IMR-90 (cell line): ENCODE data around the gene BAZ1A. TPM values are rescaled to one million over a fixed set of nuclear protein-coding genes. Genes with fewer than 3 reads are reported as not detected.

ENCODE experiments used
- ATAC-seq: fragments of 200-7000 bp; cut with Tn5 transposase; 2 replicates; pipeline ENCODE4 v1.9.1; 2020; ENCODE audit warnings: low read depth, mild to moderate bottlenecking, moderate library complexity
- BruUV-seq: library from RNA; stranded (reverse); fragments of 400-500 nt; replicated peaks from 2 replicates; lab custom pipeline; 2021; lab: Mats Ljungman, UMichigan
- CTCF ChIA-PET: fragments of 300-600 bp; formaldehyde crosslinking; extraction: SDS; loops from one replicate; lab custom pipeline; 2021; ENCODE audit warnings: antibody characterized with exemption; lab: Yijun Ruan, JAX
- POLR2A ChIA-PET: fragments of 300-600 bp; sonication (Branson Sonifier 250); formaldehyde crosslinking; loops from one replicate; lab custom pipeline; 2022; ENCODE audit warnings: antibody characterized with exemption; ENCODE audit not compliant: unreplicated experiment; lab: Charles Lee
- DNase-seq: peaks from one replicate; pipeline ENCODE4 v3.0.0; 2013
- H2AFZ ChIP-seq: replicated peaks from 2 replicates; pipeline ENCODE3; 2013; ENCODE audit warnings: low read length, mild to moderate bottlenecking; ENCODE audit not compliant: poor library complexity
- H2AK5ac ChIP-seq: 2 replicates; pipeline ENCODE4 v1.6.1; 2013; ENCODE audit warnings: low read depth, low read length, inconsistent platforms
- H2AK9ac ChIP-seq: replicated peaks from 2 replicates; pipeline ENCODE3; 2013; ENCODE audit warnings: mild to moderate bottlenecking, low read depth, low read length, moderate library complexity; ENCODE audit not compliant: poor library complexity
- H2BK120ac ChIP-seq: 2 replicates; pipeline ENCODE4 v1.6.1; 2013; ENCODE audit warnings: low read depth, low read length, inconsistent platforms
- H2BK15ac ChIP-seq: 3 replicates; pipeline ENCODE4 v1.6.1; 2013; ENCODE audit warnings: low read depth, low read length, inconsistent platforms
- H2BK20ac ChIP-seq: 2 replicates; pipeline ENCODE4 v1.6.1; 2013; ENCODE audit warnings: low read depth, mild to moderate bottlenecking, inconsistent platforms, low read length, moderate library complexity
- H2BK5ac ChIP-seq: 2 replicates; pipeline ENCODE4 v1.6.1; 2013; ENCODE audit warnings: mild to moderate bottlenecking, low read depth, low read length, inconsistent platforms; ENCODE audit not compliant: poor library complexity, severe bottlenecking
- H3K14ac ChIP-seq: replicated peaks from 2 replicates; pipeline ENCODE4 v1.6.1; 2013; ENCODE audit warnings: low read depth, low read length, inconsistent platforms
- H3K18ac ChIP-seq: 2 replicates; pipeline ENCODE4 v1.6.1; 2013; ENCODE audit warnings: low read depth, low read length, control low read depth
- H3K23ac ChIP-seq: 2 replicates; pipeline ENCODE4 v1.6.1; 2013; ENCODE audit warnings: low read depth, low read length, inconsistent platforms
- H3K27ac ChIP-seq: 2 replicates; pipeline ENCODE4 v1.5.1; 2013; ENCODE audit warnings: mild to moderate bottlenecking, control low read depth, low read length; ENCODE audit not compliant: insufficient read depth
- H3K27me3 ChIP-seq: 2 replicates; pipeline ENCODE4 v1.6.1; 2013; ENCODE audit warnings: low read length; ENCODE audit not compliant: control insufficient read depth, insufficient read depth
- H3K36me3 ChIP-seq: 2 replicates; pipeline ENCODE4 v1.6.1; 2013; ENCODE audit warnings: low read length, mixed read lengths; ENCODE audit not compliant: control insufficient read depth, insufficient read depth
- H3K4ac ChIP-seq: 2 replicates; pipeline ENCODE4 v1.6.1; 2013; ENCODE audit warnings: low read depth, low read length, inconsistent platforms
- H3K4me1 ChIP-seq: 2 replicates; pipeline ENCODE4 v1.6.1; 2013; ENCODE audit warnings: low read length, mixed read lengths; ENCODE audit not compliant: control insufficient read depth, insufficient read depth
- H3K4me2 ChIP-seq: 2 replicates; pipeline ENCODE4 v1.6.1; 2013; ENCODE audit warnings: low read depth, mild to moderate bottlenecking, control low read depth, low read length, moderate library complexity
- H3K4me3 ChIP-seq: 2 replicates; pipeline ENCODE4 v1.5.1; 2013; ENCODE audit warnings: low read depth, mild to moderate bottlenecking, control low read depth, low read length, moderate library complexity; ENCODE audit not compliant: insufficient read depth
- H3K56ac ChIP-seq: 2 replicates; pipeline ENCODE4 v1.6.1; 2013; ENCODE audit warnings: low read length, inconsistent platforms; ENCODE audit not compliant: insufficient read depth; ENCODE audit errors: extremely low read depth
- H3K79me1 ChIP-seq, 2 experiments: 2 replicates each; pipeline ENCODE4 v1.6.1; 2013; ENCODE audit warnings: low read length in 2 of 2, inconsistent platforms in 1 of 2, low read depth in 1 of 2
- H3K9ac ChIP-seq: 2 replicates; pipeline ENCODE4 v1.6.1; 2013; ENCODE audit warnings: low read depth, low read length, control low read depth
- H3K9me1 ChIP-seq: 2 replicates; pipeline ENCODE4 v1.6.1; 2013; ENCODE audit warnings: low read length, inconsistent platforms; ENCODE audit not compliant: insufficient read depth
- H3K9me3 ChIP-seq: 2 replicates; pipeline ENCODE4 v1.6.1; 2013; ENCODE audit warnings: low read length; ENCODE audit not compliant: control insufficient read depth, insufficient read depth
- H4K20me1 ChIP-seq: 2 replicates; pipeline ENCODE4 v1.6.1; 2013; ENCODE audit warnings: low read length, inconsistent platforms; ENCODE audit not compliant: insufficient read depth
- H4K5ac ChIP-seq: 2 replicates; pipeline ENCODE4 v1.6.1; 2013; ENCODE audit warnings: mild to moderate bottlenecking, low read depth, low read length, control low read depth
- H4K8ac ChIP-seq, 2 experiments: 2 replicates each; pipeline ENCODE4 v1.6.1; 2013; ENCODE audit warnings: low read depth in 2 of 2, low read length in 2 of 2, control low read depth in 1 of 2, inconsistent platforms in 1 of 2
- H4K91ac ChIP-seq: 2 replicates; pipeline ENCODE4 v1.6.1; 2013; ENCODE audit warnings: low read depth, low read length, inconsistent platforms; ENCODE audit not compliant: insufficient read depth
- MXI1 ChIP-seq: IDR thresholded peaks from 2 replicates; pipeline ENCODE4 v1.6.1; 2012; ENCODE audit warnings: low read depth, mild to moderate bottlenecking, low read length, moderate library complexity, borderline replicate concordance
- WGBS, 2 experiments: methylation state at CpG; one replicate each; pipeline versions ENCODE4 v1.1.5 to v1.1.7; 2013; ENCODE audit warnings: missing lambda C conversion rate in 2 of 2; ENCODE audit not compliant: insufficient read length in 1 of 2; ENCODE audit errors: extremely low coverage in 2 of 2; 5-methylcytosine and 5-hydroxymethylcytosine counted together
- dilution Hi-C: fragments of 300-500 bp; cut with HindIII; formaldehyde crosslinking; loops from one replicate; pipeline ENCODE4 v1.14.3; 2018; ENCODE audit warnings: low sequenced_read_pairs; ENCODE audit not compliant: unreplicated experiment
- in situ Hi-C: fragments of 300-500 bp; cut with MboI; formaldehyde crosslinking; loops from 3 replicates; pipeline ENCODE4 v1.14.3; 2019; ENCODE audit warnings: low sequenced_read_pairs, inconsistent platforms, mixed read lengths
- intact Hi-C: fragments of 100-400 bp; cut with micrococcal nuclease; formaldehyde crosslinking; loops from 2 replicates; pipeline ENCODE4 v1.10.0; 2022
- polyA plus RNA-seq, 3 experiments: library from polyadenylated mRNA; depleted of rRNA; stranded (reverse); fragments of >200 nt; gene quantifications; 2 replicates each; pipeline ENCODE4 v1.2.3, GENCODE V29; 2012; ENCODE audit warnings: low replicate concordance in 1 of 3
- total RNA-seq: library from RNA; depleted of rRNA; stranded (reverse); fragments of >200 nt; gene quantifications from 2 replicates; pipeline ENCODE4 v1.2.3, GENCODE V29; 2012
- TF ChIP-seq, protein P1 (sequence below): conservative IDR thresholded peaks from 2 replicates; pipeline ENCODE4 v1.5.1; 2012; ENCODE audit warnings: mild to moderate bottlenecking, low read depth, low read length, improper control_type of control experiment

The BAZ1A gene
- total and polyA plus RNA-seq, 2 of the 4 experiments (the other 2 are of a cell fraction) = 15.3 to 23.8 TPM

DNA sequence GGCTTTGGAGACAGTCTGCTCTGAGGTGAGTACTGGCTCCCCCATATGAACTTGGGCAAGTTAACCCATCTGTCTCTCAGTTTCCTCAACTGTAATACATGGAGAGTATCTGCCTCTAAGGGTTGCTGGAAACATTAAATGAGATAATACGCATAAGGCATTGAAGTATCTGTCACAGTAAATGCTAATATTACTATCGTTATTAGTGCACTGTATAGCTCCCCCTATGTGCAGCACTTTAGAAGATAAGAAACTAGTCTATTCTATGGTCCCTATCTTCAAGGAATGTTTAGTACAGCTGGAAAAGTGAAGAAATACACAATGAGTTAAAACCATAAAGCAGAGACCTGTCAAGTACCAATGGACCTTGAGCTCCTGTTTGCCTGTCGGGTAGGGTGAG, 109.1 kb downstream of the BAZ1A start:
- Histone ChIP-seq H2AK9ac (no peak overlapping the region), H2AFZ (no peak overlapping the region), H3K27ac (no peak overlapping the region), H3K9ac (no peak overlapping the region), H3K27me3 (no peaks in the 10 kb centered on the region), H4K20me1 (no peaks in the 10 kb centered on the region), H3K4me1 (peaks cover 5% of the 10 kb centered on the region), H3K56ac (no peak overlapping the region), H2BK15ac (no peak overlapping the region), H3K36me3 (peaks cover 23% of the 10 kb centered on the region), H3K14ac (no peak overlapping the region), H3K9me3 (no peaks in the 10 kb centered on the region), H3K18ac (no peak overlapping the region), H3K4ac (no peak overlapping the region), H3K4me3 (no peak overlapping the region), H4K91ac (no peak overlapping the region), H4K8ac (no peak overlapping the region), H2BK5ac (no peak overlapping the region), H2BK120ac (no peak overlapping the region), H2BK20ac (no peak overlapping the region), H3K79me1 (peaks cover 7 to 12% of the 10 kb centered on the region in 2 experiments; a peak in 3 of 4 replicates), H2AK5ac (no peak overlapping the region), H4K5ac (no peak overlapping the region), H3K4me2 (no peak overlapping the region), H3K9me1 (peaks cover 2% of the 10 kb centered on the region; the same call in 1 of the 2 replicates), H3K23ac (no peak overlapping the region)
- ChIA-PET CTCF (no interaction called here), POLR2A (no interaction called here)
- dilution Hi-C loops (no loop called here), in situ Hi-C loops (no loop called here), intact Hi-C loops (no loop called here)
- BruUV-seq = no TSS peak
- WGBS, 2 experiments = no CpG with 5 or more reads among the region's 3 CpGs
- DNase-seq (no peak), ATAC-seq (no peak)
- TF ChIP-seq, protein P1, sequence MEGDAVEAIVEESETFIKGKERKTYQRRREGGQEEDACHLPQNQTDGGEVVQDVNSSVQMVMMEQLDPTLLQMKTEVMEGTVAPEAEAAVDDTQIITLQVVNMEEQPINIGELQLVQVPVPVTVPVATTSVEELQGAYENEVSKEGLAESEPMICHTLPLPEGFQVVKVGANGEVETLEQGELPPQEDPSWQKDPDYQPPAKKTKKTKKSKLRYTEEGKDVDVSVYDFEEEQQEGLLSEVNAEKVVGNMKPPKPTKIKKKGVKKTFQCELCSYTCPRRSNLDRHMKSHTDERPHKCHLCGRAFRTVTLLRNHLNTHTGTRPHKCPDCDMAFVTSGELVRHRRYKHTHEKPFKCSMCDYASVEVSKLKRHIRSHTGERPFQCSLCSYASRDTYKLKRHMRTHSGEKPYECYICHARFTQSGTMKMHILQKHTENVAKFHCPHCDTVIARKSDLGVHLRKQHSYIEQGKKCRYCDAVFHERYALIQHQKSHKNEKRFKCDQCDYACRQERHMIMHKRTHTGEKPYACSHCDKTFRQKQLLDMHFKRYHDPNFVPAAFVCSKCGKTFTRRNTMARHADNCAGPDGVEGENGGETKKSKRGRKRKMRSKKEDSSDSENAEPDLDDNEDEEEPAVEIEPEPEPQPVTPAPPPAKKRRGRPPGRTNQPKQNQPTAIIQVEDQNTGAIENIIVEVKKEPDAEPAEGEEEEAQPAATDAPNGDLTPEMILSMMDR = 0 out of 2 replicates have a peak, but pooled peaks have one; percentile 2
- no peak for TF ChIP-seq MXI1
